ENCODE results near the gene PKD2L1. TPM values are rescaled to one million over a fixed set of nuclear protein-coding genes. Genes with fewer than 3 reads are reported as not detected.

PKD2L1 gene
- total and polyA plus RNA-seq, 10 donors, result 2.2 to 8.7 (median 3.9) TPM; not detected in 1

- intact Hi-C loops (cut with DNase I; ENCODE audit: low total_unique reads), result no loop called here
- peaks cover 0 to 91% (median 6%) of the 10 kb centered on the region in 7 donors for H3K27me3 ChIP-seq (replicated peaks in 1 of 7)
- H3K9me3 ChIP-seq, result no peaks in the 10 kb centered on the region
- TF ChIP-seq POLR2AphosphoS5 (IDR thresholded peaks at IDR 0.05), result no peak
- H3K4me3 ChIP-seq, result no peak overlapping the region
- DNase-seq, result no peak
- no peaks in the 10 kb centered on the region for H3K36me3 ChIP-seq
- WGBS, 5 donors, result 69 to 91% (median 76%) methylated on average over 4 of the region's 4 CpGs
- no peaks in the 10 kb centered on the region for H3K4me1 ChIP-seq
- no peak overlapping the region for H3K27ac ChIP-seq
Observed at GRCh38 chr10:100315615-100316014, 14.4 kb downstream of the PKD2L1 start.

GRCh38 chr10:100311298-100311697 is 18.7 kb downstream of the PKD2L1 start:
- no peak for DNase-seq
- no peak overlapping the region for H3K4me3 ChIP-seq
- H3K9me3 ChIP-seq, result no peaks in the 10 kb centered on the region
- WGBS, 5 donors, result 78 to 87% (median 83%) methylated on average over 4 of the region's 4 CpGs
- no peaks in the 10 kb centered on the region for H3K4me1 ChIP-seq
- H3K27ac ChIP-seq, result no peak overlapping the region
- intact Hi-C loops (cut with DNase I; ENCODE audit: low total_unique reads), result no loop called here
- H3K27me3 ChIP-seq (replicated peaks in 1 of 7), result peaks cover 0 to 66% (median 3%) of the 10 kb centered on the region in 7 donors
- H3K36me3 ChIP-seq, result no peaks in the 10 kb centered on the region
- TF ChIP-seq POLR2A (IDR thresholded peaks at IDR 0.05) (no peak), CTCF (IDR thresholded peaks at IDR 0.05 in 8 of 11, conservative IDR thresholded peaks at IDR 0.05 in 3 of 11) (no peak), POLR2AphosphoS5 (IDR thresholded peaks at IDR 0.05) (no peak)

GRCh38 chr10:100307684-100308083 is 22.3 kb downstream of the PKD2L1 start:
- no peak for TF ChIP-seq POLR2AphosphoS5 (IDR thresholded peaks at IDR 0.05)
- no peak for TF ChIP-seq CTCF (IDR thresholded peaks at IDR 0.05 in 8 of 11, conservative IDR thresholded peaks at IDR 0.05 in 3 of 11)
- TF ChIP-seq POLR2A (IDR thresholded peaks at IDR 0.05), result no peak
- peaks cover 0 to 6% (median 0%) of the 10 kb centered on the region in 6 donors for H3K4me1 ChIP-seq
- WGBS, 5 donors, result 78 to 91% (median 84%) methylated on average over 3 of the region's 3 CpGs
- H3K27ac ChIP-seq, result no peak overlapping the region
- H3K9me3 ChIP-seq, result no peaks in the 10 kb centered on the region
- no peak for DNase-seq
- H3K27me3 ChIP-seq (replicated peaks in 1 of 7), result peaks cover 0 to 66% (median 0%) of the 10 kb centered on the region in 7 donors
- intact Hi-C loops (cut with DNase I; ENCODE audit: low total_unique reads), result no loop called here
- no peak overlapping the region for H3K4me3 ChIP-seq
- no peaks in the 10 kb centered on the region for H3K36me3 ChIP-seq

GRCh38 chr10:100306861-100307260 is 23.2 kb downstream of the PKD2L1 start:
- Histone ChIP-seq H3K36me3 (no peaks in the 10 kb centered on the region), H3K4me1 (peaks cover 0 to 6% (median 0%) of the 10 kb centered on the region in 6 donors), H3K4me3 (no peak overlapping the region), H3K9me3 (no peaks in the 10 kb centered on the region), H3K27me3 (replicated peaks in 1 of 7) (peaks cover 0 to 59% (median 0%) of the 10 kb centered on the region in 7 donors), H3K27ac (no peak overlapping the region)
- intact Hi-C loops (cut with DNase I; ENCODE audit: low total_unique reads), result no loop called here
- TF ChIP-seq POLR2AphosphoS5 (IDR thresholded peaks at IDR 0.05), result no peak
- no peak for TF ChIP-seq CTCF (IDR thresholded peaks at IDR 0.05 in 8 of 11, conservative IDR thresholded peaks at IDR 0.05 in 3 of 11)
- no peak for TF ChIP-seq POLR2A (IDR thresholded peaks at IDR 0.05)
- WGBS, 5 donors, result 93 to 98% (median 96%) methylated on average over 5 of the region's 5 CpGs
- DNase-seq, result no peak

- Histone ChIP-seq H3K9me3 (peaks cover 0 to 9% (median 0%) of the 10 kb centered on the region in 8 donors), H3K36me3 (no peaks in the 10 kb centered on the region), H3K27ac (no peak overlapping the region), H3K27me3 (replicated peaks in 1 of 7) (peaks cover 0 to 54% (median 0%) of the 10 kb centered on the region in 7 donors), H3K4me3 (no peak overlapping the region), H3K4me1 (peaks cover 0 to 6% (median 0%) of the 10 kb centered on the region in 6 donors)
- no peak for TF ChIP-seq POLR2AphosphoS5 (IDR thresholded peaks at IDR 0.05)
- no peak for TF ChIP-seq POLR2A (IDR thresholded peaks at IDR 0.05)
- intact Hi-C loops (cut with DNase I; ENCODE audit: low total_unique reads), result no loop called here
- no peak for DNase-seq
- WGBS, 5 donors, result 83 to 93% (median 91%) methylated on average over 3 of the region's 3 CpGs
Observed at GRCh38 chr10:100304414-100304813, 25.6 kb downstream of the PKD2L1 start.

Data from spleen (tissue), 11 donors.